DMS153 (cell line): Measurements from ENCODE around the gene VGLL4.
A peak's percentile ranks its signal among the peaks of the same experiment; 100 is the strongest.

ENCODE experiments used
- DNase-seq: peaks from one replicate; lab custom pipeline; 2025; lab: John Stamatoyannopoulos, UW

The VGLL4 gene

DNA sequence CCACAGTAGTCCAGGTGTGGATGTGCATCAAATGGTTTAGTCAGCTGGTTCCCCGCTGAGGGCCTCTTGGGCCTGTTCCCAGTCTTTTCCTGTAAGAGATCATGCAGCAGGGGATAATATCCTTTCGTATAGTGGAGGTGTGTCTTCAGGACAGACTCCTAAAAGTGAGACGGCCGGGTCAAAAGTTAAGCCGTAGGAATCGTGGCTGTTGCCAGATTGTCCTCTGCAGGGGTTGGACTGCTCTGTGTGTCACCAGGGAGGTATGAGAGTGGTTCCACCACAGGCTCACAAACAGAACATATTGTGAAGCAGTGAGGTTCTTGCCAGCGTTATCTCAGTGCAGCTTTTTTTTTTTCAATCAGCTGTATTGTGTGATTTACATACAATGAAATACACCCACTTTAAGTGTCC lies 95.0 kb downstream of the VGLL4 start:
- no peak for DNase-seq

DNA sequence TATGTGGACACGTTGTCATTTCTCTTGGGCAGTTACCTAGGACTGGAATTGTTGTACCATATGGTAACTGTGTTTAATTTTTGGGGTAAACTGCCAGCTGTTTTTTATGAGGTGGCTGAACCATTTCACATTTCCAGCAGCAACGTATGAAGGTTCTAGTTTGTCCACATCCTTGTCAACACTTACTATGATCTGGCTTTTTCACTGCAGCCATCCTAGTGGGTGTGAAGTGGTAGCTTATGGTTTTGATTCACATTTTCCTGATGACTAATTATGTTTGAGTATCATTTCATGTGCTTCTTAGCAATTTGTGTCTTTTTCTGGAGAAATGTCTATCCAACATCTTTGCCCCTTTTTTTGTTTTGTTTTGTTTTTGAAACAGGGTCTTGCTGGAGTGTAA lies 96.2 kb downstream of the VGLL4 start:
- DNase-seq = no peak

DNA sequence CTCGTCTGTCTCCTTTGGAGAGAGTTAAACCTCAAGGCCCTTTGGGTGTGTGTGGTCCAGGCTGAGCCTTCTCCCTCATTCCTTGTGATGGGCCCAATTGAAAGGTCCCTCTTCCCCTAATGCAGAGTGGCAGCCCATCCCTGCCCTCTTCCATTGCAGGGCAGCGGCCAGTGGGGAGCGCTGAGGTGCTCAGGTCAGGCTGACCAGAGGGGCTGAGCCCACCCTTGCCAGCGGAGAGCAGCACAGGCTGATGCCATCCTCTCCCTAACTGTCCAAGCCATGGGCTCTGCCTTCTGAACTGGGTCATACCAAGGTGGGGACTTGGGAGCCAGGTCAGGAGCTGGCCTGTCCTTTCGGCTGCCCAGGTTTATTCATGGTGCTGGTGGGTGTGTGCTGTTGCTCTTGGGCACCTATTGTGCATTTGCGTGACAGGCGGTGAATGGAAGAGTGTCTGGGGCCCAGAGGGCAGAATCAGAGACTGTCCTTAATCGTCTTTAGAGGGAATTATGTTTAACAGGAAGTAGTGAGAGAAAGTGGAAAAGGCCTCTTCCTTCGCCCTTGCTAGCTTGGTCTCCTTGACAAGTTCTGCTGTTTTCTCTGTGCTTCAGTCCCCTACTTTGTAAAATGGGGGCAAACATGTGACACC lies 96.9 kb downstream of the VGLL4 start:
- no peak for DNase-seq

DNA sequence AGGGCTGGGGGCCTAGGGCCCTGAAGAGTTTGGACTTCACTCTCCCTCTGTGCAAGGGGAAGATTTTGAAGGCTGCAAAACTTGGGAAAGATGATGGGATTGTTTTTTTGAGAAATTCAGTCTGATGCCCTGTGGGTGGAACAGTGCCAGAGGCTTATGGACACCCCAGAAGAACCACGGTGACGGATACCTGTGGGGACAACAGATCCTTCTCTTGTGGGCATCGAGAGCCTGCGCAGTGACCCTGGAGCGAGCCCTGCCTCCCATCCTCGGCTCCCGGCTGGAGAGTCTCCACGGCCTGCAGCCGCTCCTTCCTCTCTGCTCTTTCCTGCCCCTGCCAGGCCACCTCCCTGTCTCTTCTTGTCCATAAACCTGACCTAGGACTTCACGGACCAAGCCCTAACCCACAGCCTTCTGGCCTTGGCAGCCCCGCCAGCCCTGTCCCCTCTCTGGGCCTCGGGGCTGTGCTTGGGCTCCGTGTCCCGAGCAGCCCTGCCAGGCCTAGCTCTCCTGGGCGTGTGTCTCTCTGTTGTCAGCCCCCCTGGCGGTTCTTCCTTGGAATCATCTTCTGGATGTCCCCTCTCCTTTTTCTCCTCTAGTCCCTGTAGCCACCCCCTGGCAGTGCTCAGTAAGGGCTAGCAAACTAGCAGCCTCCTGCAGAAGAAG lies 98.4 kb downstream of the VGLL4 start:
- DNase-seq = no peak

DNA sequence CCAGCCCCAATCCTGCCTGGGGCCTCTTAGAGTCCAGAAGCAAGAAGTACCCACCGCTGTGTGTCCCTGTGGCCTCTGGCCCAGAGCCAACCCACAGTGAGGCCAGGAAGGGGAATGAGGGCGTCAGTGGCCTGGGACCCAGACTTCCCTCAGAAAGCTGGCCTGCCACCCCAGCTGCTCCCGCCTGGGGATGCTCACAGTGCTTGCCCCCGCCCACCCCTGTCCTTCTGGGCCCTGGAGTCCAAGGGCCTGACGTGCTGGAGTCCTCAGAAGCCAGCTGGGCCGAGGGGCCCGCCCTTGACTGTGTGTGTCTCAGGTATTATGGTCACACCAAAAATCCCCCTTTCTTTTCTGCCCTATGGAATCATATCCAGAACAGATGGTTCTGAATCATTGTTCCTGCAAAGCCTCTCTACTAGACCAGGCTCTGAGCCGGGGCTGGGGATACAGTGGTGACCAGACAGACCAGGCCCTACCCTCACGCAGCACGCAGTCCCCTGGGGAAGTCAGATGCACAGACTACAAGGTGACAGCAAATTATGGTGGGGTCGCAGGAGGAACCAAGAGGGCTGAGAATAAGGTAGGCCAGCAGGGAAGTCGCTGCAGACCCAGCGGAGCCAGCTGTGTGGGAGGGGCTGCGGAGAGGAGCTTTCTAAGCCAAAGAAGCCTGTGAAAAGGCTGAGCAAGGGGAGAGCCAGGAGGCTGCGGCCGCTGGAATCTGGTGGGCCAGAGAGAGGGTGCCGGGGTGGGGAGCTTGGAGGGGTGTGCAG lies 99.1 kb downstream of the VGLL4 start:
- DNase-seq = no peak

DNA sequence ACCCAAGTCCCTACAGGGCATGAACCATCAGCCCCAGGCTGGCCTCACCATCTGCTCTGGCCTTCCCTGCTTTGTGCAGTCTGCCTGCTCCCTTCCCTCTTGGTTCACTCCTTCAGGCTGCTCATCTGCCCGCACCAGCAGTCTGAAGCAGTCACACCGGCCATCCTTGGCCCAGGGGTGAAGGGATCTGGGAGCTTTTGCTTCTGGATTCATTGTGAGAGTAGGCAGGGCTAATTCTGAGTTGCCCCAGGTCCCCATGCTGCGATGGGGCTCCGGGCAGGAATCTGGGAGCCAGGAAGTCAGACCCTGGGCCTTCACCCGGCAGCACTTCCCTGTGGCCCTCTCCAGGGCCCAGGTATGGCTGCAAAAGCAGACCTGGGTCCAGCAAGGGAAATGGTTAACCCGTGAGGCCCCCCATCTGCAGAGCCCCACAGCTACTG lies 99.7 kb downstream of the VGLL4 start:
- no peak for DNase-seq

DNA sequence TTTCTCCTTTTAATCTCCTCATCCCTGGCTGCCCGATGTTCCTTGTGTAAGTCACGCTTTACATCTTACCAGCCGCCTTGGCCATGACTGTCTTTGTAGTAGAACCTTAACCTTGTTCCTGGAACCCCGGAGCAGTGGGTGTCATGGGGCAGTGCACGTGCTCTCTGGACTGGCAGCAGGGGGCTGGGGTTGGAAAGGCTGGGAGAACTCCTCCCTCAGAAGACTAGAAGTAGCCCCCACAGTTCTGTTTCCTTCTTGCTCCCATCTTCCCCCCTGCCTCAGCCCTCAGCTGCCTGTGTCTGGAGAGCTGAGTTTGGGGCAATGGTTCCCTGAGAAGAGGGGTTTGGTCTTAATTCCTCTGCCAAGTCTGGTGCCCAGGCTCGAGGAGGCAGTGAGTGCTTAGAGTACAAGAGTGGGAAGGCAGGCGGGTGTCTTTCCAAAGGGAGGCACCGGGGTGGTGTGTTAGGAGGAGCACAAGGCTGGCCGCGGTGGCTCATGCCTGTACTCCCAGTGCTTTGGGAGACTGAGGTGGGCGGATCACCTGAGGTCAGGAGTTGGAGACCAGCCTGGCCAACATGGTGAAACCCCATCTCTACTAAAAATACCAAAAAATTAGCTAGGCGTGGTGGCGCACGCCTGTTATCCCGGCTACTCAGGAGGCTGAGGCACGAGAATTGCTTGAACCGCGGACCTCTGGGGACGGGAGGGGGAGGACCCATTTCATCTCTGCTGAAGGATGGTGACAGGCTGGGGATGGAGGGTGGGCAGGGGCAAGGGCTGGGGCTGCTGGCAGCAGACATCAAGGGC lies 100.4 kb downstream of the VGLL4 start:
- no peak for DNase-seq

DNA sequence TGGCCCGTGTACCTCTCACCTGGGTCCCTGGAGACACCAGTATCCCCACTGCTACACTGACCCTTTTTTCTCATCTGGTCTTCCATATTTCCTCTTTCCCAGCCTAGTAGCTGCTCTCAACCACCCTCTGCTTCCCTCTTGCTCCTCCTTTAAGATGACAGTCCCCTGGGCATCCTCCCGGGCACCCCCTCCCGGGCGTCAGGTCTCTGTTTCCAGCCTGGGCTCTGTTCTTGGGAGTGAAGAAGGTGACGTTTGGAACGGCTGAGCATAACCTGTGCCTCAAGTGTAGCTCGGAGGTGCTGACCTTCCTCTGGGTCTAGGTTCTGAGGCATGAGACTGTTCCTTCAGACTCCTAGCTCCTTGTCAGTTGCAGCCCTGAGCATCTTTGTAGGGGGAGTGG lies 101.2 kb downstream of the VGLL4 start:
- no peak for DNase-seq

DNA sequence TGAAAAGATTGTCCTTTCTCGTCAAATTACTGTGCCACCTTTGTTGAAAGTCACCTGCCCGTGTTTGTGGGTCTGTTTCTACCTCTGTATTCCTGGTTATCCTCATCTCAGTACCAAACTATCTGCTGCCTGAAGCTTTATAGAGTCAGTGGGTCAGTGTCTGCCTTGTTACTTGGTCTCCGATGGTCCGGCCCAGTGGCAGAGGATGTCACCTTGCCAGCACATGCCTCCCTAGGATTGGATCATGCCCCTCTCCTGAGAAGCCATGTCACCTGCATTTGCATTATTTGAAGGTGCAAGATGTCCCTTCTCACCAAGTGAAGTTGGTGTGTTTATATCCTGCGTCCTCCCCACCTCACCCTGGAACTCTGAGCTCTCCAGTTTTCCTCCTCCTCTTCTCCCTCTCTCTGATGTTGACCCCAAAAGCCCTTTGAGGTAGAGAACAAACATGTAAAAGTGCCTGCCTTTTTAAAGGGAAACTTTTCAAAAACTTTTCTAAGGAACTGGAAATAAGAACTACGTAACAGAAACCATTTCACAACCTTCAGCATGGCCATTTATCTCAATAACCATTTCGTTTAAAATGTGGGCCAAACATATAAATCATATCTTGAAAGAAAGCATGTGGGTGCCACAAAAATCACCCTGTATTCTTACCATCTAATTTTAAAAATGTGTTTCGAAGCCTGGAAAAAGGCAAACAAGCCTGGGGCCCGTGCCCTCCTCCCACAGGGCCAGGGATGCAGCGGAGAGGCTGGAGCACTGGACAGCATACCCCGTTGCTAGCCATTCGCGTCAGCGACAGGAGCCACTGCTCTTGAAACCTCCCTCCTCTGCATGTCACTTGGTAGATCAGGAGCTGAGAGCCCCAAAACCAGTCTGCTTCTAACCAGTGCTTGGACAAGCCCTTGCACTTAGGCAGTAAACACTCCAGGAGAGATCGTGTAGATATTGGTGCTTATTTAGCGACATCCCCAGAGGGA lies 102.1 kb downstream of the VGLL4 start:
- DNase-seq = no peak

DNA sequence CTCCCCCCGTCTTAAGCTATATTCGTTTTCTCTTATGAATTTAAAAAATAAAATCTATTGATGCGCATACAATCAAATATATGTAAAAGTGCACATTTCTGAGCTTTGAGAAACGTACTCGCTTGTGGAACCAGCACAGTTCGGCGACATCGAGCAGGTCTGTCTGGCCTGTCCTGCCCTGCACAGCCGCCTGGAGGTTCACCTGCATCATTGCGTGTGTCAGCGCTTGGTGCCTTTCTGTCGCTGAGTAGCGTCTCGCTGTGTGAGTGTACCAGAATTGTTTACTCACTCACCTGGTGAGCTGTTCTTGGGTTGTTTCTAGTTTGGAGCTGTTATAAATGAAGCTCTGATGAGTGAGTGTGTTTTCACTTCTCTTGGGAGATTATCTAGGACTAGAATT lies 104.0 kb downstream of the VGLL4 start:
- DNase-seq = peak; percentile 3

DNA sequence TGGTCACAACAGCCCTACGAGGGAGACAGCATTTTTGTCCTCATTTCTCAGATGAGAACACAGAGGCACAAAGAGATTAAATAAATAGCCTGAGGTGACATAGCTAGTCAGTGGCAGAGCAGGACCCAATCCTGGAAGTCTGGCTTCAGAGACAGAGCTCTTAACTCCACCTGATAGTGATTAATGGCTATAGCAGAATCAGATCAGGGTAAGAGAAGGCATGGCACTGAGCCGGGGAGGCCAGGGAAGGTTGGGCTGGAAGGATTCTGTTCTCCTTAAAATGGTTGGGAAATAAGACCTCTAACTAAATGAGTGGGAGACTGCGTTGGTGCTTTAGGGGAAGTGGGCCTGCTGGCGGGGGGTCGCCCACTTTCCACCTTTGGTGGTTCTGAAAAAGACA lies 104.5 kb downstream of the VGLL4 start:
- no peak for DNase-seq

DNA sequence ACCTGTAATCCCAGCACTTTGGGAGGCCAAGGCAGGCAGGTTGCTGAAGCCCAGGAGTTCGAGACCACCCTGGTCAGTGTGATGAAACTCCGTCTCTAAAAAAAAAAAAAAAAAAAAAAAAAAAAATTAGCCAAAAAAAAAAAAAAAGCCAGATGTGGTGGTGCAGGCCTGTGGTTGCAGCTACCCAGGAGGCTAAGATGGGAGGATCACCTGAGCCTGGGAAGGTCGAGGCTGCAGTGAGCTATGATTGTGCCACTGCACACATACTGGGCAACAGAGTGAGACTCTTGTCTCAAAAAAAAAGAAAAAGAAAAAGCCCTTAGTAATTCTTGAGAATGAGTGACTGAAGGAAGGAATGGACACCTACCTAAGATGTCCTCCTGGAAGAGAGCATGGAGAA lies 105.1 kb downstream of the VGLL4 start:
- DNase-seq = no peak

DNA sequence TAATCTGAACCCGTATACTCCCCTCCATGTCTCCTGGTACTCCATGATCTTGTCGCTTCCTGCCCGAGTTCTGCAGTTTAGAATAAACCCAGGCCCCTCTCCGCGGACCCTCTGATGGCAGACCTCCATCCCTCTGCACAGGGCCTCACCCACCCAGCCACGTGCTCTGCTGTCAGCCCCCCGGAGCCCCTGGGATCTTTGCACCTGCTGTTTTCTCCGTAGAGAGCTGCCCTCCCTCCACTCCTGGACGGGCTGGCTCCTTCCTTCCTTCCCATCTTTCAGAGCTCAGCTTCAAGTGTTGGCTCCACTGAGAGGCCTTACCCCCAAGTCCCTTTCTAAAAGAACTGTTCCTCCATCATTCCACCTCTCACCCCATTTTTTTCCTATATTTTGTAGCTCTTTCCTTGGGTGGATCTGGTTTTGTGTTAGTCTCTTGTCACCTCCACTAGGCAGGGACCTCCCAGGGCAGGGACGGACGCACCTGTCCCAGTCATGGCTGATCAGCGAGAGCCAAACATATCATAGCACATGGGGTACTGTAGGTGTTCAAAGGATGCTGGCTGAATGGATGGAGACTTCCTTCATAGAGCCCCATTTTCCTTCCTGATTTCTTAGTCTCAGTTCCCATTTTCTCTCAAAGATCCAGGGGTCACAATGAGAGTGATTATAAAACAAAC lies 106.6 kb downstream of the VGLL4 start:
- no peak for DNase-seq

DNA sequence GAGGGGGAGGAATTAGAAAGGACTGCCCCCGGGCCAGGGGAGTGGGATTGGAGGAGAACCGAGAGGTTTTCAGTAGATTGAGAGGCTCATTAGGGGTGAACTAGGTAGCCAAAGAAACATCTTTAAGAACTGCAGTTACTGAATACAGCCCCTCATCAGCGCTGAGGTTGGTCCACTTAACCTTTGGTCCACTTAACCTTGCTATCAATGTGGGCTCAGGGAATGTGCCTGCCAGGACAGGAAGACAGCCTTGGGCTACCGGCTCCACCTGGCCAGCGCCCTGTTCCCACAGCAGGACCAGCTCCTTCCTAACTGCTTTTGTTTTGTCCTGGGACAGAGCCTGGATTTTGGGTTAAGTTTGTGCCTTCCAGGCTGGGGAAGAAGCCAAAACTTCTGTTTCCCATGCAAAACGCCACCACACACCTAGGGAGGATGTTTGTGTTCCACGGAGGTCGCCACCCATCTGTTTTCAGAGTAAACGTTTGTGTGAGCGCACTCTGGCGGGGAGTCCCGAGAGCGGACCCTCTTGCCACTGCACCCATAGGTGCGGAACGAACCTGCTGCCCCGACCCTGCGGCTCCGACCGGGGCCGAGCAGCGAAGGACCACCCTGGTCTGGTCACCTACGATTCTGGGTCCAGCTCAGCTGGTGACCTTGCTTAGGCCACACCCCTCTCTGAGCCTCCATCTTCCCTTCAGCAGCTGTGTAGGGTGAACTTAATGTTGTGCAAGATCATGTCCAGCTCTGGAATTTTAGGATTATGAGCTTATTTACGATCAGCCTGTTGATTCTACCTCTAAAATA lies 107.4 kb downstream of the VGLL4 start:
- no peak for DNase-seq

DNA sequence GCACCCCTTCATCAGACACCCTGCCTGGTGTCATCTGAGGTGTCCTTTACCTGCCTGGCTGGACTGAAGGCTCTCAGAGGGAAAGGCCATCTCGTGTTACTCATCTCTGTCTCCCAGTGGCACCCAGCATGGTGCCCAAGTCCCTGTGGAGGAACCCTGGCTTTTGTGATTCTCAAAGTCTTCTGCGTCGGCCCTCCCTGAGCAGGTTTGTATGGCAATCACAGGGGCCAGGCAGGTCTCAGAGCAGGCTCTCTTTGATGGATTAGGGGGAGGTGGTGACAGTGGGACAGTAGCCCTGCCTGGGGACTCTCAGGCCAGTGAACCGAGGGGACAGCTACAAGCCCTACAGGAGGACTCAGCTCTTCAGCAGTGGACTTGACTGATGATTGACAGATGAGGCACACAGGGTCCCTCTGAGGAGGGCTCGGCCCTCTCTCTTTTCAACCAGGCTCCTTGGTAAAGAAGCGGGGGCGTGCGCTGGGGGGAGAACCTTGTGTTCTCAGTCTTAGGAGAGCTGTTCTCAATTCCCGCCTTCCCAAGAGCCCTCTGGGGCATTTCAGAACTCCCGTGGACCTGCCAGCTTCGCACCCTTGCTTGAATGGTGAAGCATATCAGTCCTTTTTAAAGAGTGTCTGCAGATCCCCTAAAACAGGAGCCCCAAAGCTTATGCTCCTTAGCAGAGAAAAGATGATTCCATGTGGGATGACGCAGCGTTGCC lies 108.3 kb downstream of the VGLL4 start:
- DNase-seq = no peak

DNA sequence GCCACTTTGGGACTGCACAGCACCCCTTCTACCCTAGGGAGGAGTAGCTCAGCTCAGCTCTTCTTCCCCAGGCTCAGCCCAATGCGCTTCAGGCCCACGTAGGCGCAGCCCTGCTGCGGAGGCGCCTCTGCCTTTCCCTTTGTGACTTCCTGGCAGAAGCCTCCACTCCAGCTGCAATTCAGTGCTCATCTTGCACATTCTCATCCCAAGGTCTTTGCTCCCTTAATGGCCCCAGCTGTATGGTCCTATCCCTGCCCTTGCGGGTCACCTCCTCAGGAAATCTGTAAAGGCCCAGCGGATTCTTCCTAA lies 109.0 kb downstream of the VGLL4 start:
- DNase-seq = no peak

DNA sequence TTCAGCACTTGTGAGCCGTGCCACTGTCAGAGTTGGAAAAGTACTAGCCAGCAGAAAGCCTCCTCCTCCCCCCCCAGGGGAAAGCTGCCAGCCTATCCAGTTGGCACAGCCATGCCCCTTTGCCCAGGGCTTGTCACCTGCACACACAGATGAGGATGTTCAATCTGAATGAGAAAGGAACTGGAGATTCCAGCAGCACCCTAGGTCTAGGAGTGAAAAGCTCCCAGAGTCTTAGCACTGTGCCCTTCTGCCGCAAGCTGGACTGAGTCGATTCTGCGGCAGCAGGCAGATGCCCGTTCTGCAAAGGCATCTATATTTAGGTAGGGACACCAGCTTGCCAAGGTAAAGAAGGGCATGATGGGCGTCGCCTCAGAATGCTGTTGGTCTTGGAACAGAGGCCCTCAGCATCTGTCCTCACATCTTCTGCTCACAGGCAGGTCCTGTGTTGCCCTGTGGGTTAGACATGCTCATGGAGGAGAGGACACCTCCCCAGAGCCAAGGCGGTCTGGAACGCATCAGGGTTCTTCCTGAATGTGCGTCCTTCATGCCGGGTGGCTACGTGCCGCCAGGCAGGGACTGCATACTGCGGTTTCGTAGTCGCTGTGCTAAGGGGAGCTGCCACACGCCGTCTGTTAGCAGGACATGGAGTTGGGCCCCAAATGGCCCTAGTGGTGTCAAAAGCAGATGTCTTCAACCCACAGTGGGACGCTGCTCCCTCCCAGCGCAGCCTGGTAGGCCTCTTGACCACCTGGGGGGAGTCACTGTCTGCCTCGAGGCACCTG lies 109.5 kb downstream of the VGLL4 start:
- no peak for DNase-seq

DNA sequence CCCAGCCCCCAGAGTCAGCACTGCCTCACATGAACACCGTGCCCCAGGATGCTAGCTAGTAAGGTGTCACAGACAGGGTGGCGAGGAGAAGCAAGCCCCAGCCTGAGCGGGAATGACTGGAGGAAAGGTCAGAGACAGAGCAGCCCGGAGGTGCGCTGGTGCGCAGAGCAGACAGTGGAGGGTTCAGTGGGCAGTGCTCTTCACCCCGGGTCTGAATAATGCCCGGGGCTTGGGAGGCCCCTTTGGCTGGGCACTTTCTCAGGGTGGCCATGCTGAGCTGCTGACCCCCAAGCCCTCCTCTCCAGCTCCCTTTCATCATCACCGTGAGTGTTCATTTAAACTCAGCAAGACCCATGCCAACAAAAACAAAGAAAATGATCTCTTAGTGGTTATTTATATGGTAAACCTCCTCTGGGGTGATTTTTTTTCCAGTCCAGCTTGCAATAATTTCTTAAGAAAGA lies 110.8 kb downstream of the VGLL4 start:
- no peak for DNase-seq
